Ovary (tissue), 9 donors: ENCODE results near the gene RAP2A. TPM values are rescaled to one million over a fixed set of nuclear protein-coding genes. Genes with fewer than 3 reads are reported as not detected.

Source experiments
- DNase-seq, 5 donors: peaks; one replicate each; pipeline ENCODE4 v3.0.0-alpha.2; 2019 to 2020
- H3K27ac ChIP-seq, 2 donors: fragments of 200-600 bp; one replicate each; pipeline versions ENCODE4 v1.5.1 to v1.8.0; 2019 to 2022
- H3K27me3 ChIP-seq: fragments of 200-600 bp; one replicate; pipeline ENCODE4 v1.8.0; 2022
- H3K36me3 ChIP-seq: fragments of 200-600 bp; sonication (generic); one replicate; pipeline ENCODE4 v1.5.1; 2019
- H3K4me1 ChIP-seq: one replicate; pipeline ENCODE4 v1.8.1; 2013; ENCODE audit warnings: mild to moderate bottlenecking, moderate library complexity; ENCODE audit not compliant: insufficient read depth
- H3K4me3 ChIP-seq: fragments of 200-600 bp; sonication (generic); one replicate; pipeline ENCODE4 v1.5.1; 2017
- H3K9me3 ChIP-seq, 2 donors: fragments of 200-600 bp in 1 of 2; sonication (generic) in 1 of 2; one replicate each; pipeline versions ENCODE4 v1.5.1 to v1.8.1; 2013 to 2019; ENCODE audit warnings: mild to moderate bottlenecking in 1 of 2, moderate library complexity in 1 of 2
- EP300 ChIP-seq: sonication (generic); formaldehyde crosslinking; IDR thresholded peaks from one replicate; pipeline ENCODE4 v1.6.1; 2017; ENCODE audit warnings: antibody characterized with exemption
- POLR2A ChIP-seq: fragments of 450-650 bp; IDR thresholded peaks from one replicate; pipeline ENCODE4 v1.6.1; 2017; ENCODE audit warnings: antibody characterized with exemption, mild to moderate bottlenecking, moderate library complexity
- WGBS, 3 donors: extraction: QIAGEN DNeasy Blood & Tissue Kit in 1 of 3; methylation state at CpG; one replicate each; pipeline versions ENCODE4 v1.1.5 to v1.1.7; 2013 to 2017; 5-methylcytosine and 5-hydroxymethylcytosine counted together
- intact Hi-C, 4 donors: fragments of 100-400 bp; cut with DNase I; formaldehyde crosslinking; loops; one replicate each; pipeline versions ENCODE4 v1.11.0 to v1.15.1; 2022 to 2023
- polyA plus RNA-seq, 2 donors: library from polyadenylated mRNA; stranded (reverse); fragments of 200-250 nt in 1 of 2; fragments of 350-450 nt in 1 of 2; fragmentation: Illumina TruSeq in 1 of 2; extraction: RNeasy Lipid Tissue Mini Kit (QIAGEN cat#74804) in 1 of 2; gene quantifications; one replicate each; pipeline ENCODE4 v1.2.3, GENCODE V29; 2013 to 2014
- total RNA-seq, 7 donors: library from RNA; depleted of rRNA in 2 of 7; stranded (reverse); fragments of >200 nt in 2 of 7; fragmentation: NEBNext Ultra II Directional in 3 of 7; extraction: Animal tissue kit (Norgen Biotek cat#: 25700) in 3 of 7; gene quantifications; one replicate each; pipeline versions ENCODE4 v1.1.0 to v1.2.4, GENCODE V29; 2016 to 2023
- TF ChIP-seq, protein P1 (sequence below), 3 donors: fragments of 450-650 bp in 2 of 3; fragments of 200-600 bp in 1 of 3; IDR thresholded peaks; one replicate each; pipeline versions ENCODE4 v1.5.1 to v1.8.0; 2016 to 2022; ENCODE audit warnings: antibody characterized with exemption in 3 of 3, mild to moderate bottlenecking in 1 of 3
- donor health status: DM: no; HTN: no; CAD: no; lungs with moderate emphysema.
- donor health status: DM: no; HTN: no; CAD: no.
- donor health status: Bipolar disorder and iron deficiency.
- donor health status: DM: yes; HTN: yes; CAD: no.
- donor health status: DM: no; HTN: no; CAD: no.
- donor health status: DM: yes; HTN: yes; CAD: no.

The RAP2A gene
- total and polyA plus RNA-seq, 9 donors, result 6.6 to 23.1 (median 13.6) TPM

DNA sequence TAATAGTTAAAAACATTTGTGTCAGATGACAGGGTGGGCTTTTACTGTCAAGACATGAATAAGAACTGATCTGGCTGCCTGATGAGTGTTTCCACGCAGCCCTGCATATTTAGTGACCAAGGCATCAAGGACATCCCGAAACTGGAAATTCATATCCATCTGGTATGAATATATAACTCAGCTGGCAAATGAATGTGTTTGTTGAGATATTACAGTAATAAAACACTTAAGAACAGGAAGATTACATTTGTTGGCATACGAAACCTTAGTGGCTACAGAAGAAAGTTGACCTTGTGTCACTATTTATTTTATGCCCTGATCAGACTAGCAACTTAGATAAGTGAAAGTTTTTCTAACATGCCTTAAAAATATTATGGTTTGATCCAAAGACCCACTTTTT lies 32.8 kb downstream of the RAP2A start:
- no peaks in the 10 kb centered on the region for H3K4me1 ChIP-seq
- DNase-seq, result no peak
- 37 to 60% (median 57%) methylated on average over 3 of the region's 3 CpGs for WGBS, 3 donors
- H3K9me3 ChIP-seq, result no peaks in the 10 kb centered on the region
- H3K4me3 ChIP-seq, result no peak overlapping the region
- H3K27me3 ChIP-seq, result no peaks in the 10 kb centered on the region
- H3K36me3 ChIP-seq, result no peaks in the 10 kb centered on the region
- H3K27ac ChIP-seq, result no peak overlapping the region
- intact Hi-C loops, result no loop called here
- TF ChIP-seq, protein P1, sequence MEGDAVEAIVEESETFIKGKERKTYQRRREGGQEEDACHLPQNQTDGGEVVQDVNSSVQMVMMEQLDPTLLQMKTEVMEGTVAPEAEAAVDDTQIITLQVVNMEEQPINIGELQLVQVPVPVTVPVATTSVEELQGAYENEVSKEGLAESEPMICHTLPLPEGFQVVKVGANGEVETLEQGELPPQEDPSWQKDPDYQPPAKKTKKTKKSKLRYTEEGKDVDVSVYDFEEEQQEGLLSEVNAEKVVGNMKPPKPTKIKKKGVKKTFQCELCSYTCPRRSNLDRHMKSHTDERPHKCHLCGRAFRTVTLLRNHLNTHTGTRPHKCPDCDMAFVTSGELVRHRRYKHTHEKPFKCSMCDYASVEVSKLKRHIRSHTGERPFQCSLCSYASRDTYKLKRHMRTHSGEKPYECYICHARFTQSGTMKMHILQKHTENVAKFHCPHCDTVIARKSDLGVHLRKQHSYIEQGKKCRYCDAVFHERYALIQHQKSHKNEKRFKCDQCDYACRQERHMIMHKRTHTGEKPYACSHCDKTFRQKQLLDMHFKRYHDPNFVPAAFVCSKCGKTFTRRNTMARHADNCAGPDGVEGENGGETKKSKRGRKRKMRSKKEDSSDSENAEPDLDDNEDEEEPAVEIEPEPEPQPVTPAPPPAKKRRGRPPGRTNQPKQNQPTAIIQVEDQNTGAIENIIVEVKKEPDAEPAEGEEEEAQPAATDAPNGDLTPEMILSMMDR (IDR thresholded peaks at IDR 0.05), result no peak
- no peak for TF ChIP-seq POLR2A
- TF ChIP-seq EP300, result no peak

DNA sequence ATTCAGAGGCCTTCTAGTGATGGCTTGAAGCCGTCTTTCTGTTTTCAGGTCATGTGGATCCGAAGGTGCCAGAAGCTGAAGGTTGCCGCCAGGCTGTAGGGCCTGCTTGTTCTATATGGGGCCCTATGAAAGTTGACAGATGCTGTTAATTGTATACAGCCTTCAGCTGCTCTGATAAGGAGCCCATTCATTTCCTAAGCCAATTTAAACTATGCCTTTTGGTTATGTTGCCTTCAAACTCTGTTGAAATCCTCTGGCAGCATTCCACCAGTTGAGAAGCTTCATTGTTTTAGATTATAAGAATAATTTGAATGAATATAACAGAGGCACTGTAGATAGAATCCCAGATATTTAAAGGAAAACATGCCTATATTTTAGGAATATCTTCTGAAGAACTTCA lies 34.4 kb downstream of the RAP2A start:
- 89 to 96% (median 94%) methylated on average over 3 of the region's 3 CpGs for WGBS, 3 donors
- H3K9me3 ChIP-seq, result no peaks in the 10 kb centered on the region
- TF ChIP-seq EP300, result no peak
- TF ChIP-seq POLR2A, result no peak
- TF ChIP-seq, protein P1 (IDR thresholded peaks at IDR 0.05), result no peak

DNA sequence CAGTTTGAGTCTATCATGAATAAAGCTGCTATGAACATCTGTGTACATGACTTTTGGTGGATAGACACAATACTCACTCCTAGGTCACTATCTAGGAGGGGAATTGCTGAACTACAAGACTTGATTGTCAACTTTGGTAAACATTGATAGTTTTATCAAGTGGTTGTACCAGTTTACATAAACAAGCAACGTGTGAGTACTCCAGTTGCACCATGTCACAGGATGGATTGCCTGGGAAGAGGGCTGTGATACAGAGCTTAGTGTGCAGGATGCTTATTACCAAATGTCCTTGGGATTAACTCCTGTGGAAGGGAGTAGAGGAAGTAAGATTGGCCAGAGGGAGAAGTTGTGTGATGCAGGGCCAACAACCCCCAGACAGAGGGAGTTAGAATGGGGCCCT lies 37.7 kb downstream of the RAP2A start:
- intact Hi-C loops, result no loop called here
- TF ChIP-seq, protein P1 (IDR thresholded peaks at IDR 0.05), result no peak
- Histone ChIP-seq H3K27ac (no peak overlapping the region), H3K9me3 (no peaks in the 10 kb centered on the region), H3K4me3 (no peak overlapping the region), H3K27me3 (no peaks in the 10 kb centered on the region), H3K4me1 (peaks cover 4% of the 10 kb centered on the region), H3K36me3 (no peaks in the 10 kb centered on the region)
- WGBS, 3 donors, result 4 to 16% (median 5%) methylated on average over 1 of the region's 1 CpG
- DNase-seq, result no peak

More for the DNA sequence above, 34.4 kb downstream of the RAP2A start:
- Histone ChIP-seq H3K4me3 (no peak overlapping the region), H3K27me3 (no peaks in the 10 kb centered on the region), H3K36me3 (no peaks in the 10 kb centered on the region), H3K4me1 (no peaks in the 10 kb centered on the region), H3K27ac (no peak overlapping the region)
- intact Hi-C loops, result no loop called here
- DNase-seq, result no peak

DNA sequence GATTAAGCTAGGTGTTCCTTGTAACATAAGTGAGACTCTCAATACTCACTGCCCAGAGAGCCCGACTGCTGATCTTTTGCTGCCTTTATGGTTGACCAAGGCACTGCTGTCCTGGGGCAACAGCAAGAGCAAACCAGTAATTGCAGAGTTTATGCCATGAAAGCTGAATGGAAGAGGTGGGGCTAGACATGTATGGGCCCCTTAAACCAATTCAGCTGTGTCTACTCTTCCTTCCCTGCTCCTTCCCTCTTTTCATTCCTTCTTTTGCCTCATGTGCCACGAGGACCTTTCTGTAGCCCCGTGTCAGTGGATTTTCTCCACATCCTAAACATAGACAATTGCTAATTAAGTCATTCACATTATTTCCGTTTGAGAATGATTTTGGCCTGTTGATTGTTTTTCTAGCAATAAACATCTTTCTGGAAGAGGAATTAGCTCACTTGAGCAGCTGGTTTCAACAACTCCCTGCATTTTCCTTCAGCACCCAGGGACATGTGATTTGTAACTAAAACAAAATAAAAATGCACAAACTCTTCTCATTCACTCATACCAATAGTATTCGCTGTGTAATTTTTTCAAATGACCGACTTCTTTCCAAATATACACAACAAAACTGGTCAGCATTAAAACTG lies 40.5 kb downstream of the RAP2A start:
- Histone ChIP-seq H3K9me3 (no peaks in the 10 kb centered on the region), H3K27ac (no peak overlapping the region), H3K36me3 (no peaks in the 10 kb centered on the region), H3K4me3 (no peak overlapping the region), H3K27me3 (no peaks in the 10 kb centered on the region), H3K4me1 (peaks cover 4% of the 10 kb centered on the region)
- DNase-seq, result no peak
- TF ChIP-seq EP300 (no peak), POLR2A (no peak)
- TF ChIP-seq, protein P1 (IDR thresholded peaks at IDR 0.05), result no peak
- WGBS, 3 donors, result 23 to 24% (median 24%) methylated on average over 6 of the region's 6 CpGs
- intact Hi-C loops, result no loop called here
